Stimulated activated memory B cell treated with anti-CD40 and anti-IgM and Interleukin-4, amounts not matched to agents 10 μg/mL and 1 μg/mL and 100 μg/mL, for 72 hours (primary cell): ENCODE data around the gene SLC41A3.

Experiments used
- ATAC-seq: fragments of 150-1000 bp; cut with Tn5 transposase; 2 replicates; pipeline ENCODE4 v1.10.0; 2021
- H3K27ac Mint-ChIP-seq: one replicate; pipeline ENCODE4 v1.8.0; 2022; ENCODE audit warnings: mild to moderate bottlenecking, mixed read lengths
- H3K27me3 Mint-ChIP-seq: one replicate; pipeline ENCODE4 v1.8.0; 2022; ENCODE audit warnings: mixed read lengths
- H3K36me3 Mint-ChIP-seq: one replicate; pipeline ENCODE4 v1.8.0; 2022; ENCODE audit warnings: mixed read lengths
- H3K4me1 Mint-ChIP-seq: one replicate; pipeline ENCODE4 v1.8.0; 2022; ENCODE audit warnings: mixed read lengths
- H3K4me3 Mint-ChIP-seq: one replicate; pipeline ENCODE4 v1.8.0; 2022; ENCODE audit warnings: mild to moderate bottlenecking, moderate library complexity, mixed read lengths
- H3K9me3 Mint-ChIP-seq: one replicate; pipeline ENCODE4 v1.8.0; 2022; ENCODE audit warnings: mixed read lengths

Gene SLC41A3

DNA sequence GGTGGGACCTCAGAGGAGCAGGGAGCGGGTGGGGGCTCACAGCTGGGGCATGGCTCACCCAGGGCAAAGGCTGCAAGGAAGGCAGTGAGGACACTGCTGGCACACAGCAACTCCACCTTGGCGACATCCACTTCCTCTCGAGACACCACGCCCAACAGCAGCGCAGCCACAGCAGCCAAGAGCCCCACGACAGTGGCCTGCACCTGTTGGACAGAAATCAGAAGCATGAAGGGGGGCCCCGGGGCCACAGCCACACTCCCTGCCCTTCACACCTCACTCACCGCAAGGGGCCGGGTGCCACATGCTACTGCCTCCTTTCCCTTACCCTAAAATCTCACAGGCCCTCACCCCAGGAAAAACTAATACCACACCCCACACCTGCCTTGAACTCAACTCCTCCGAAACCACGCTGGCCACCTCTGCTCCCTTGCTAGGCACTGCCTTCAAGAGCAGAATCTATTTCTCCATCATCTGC is 57.6 kb downstream of the SLC41A3 start:
- ATAC-seq, result peak; percentile 75
- Mint-ChIP-seq H3K4me3 (no peak overlapping the region), H3K27ac (peak overlapping the region; percentile 67), H3K27me3 (no peaks in the 10 kb centered on the region), H3K9me3 (peaks cover 3% of the 10 kb centered on the region), H3K36me3 (peaks cover 63% of the 10 kb centered on the region), H3K4me1 (peaks cover 21% of the 10 kb centered on the region)

DNA sequence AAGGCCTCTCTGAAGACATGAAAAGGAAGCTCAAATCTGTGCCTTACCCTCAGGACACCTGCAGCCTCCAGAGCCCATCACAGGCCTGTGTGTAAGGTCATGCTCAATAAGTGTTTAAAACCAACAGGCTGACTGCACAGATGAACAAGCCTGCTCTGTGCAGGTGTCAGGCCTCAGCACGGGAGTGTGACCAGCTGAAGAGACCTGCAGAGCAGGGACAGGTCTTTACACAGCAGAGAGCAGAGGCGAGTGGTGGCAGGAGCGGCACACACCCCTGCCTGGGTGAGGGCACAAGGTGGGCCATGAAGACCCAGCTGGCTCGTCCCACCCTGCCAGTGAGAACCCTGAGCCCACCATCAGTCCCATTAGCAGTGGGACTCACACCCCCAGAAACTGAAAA is 58.1 kb downstream of the SLC41A3 start:
- peaks cover 21% of the 10 kb centered on the region for H3K4me1 Mint-ChIP-seq
- peaks cover 3% of the 10 kb centered on the region for H3K9me3 Mint-ChIP-seq
- peak; percentile 84 for ATAC-seq
- peak overlapping the region; percentile 7 for H3K4me3 Mint-ChIP-seq
- peaks cover 67% of the 10 kb centered on the region for H3K36me3 Mint-ChIP-seq
- no peaks in the 10 kb centered on the region for H3K27me3 Mint-ChIP-seq
- H3K27ac Mint-ChIP-seq, result peak overlapping the region; percentile 67

DNA sequence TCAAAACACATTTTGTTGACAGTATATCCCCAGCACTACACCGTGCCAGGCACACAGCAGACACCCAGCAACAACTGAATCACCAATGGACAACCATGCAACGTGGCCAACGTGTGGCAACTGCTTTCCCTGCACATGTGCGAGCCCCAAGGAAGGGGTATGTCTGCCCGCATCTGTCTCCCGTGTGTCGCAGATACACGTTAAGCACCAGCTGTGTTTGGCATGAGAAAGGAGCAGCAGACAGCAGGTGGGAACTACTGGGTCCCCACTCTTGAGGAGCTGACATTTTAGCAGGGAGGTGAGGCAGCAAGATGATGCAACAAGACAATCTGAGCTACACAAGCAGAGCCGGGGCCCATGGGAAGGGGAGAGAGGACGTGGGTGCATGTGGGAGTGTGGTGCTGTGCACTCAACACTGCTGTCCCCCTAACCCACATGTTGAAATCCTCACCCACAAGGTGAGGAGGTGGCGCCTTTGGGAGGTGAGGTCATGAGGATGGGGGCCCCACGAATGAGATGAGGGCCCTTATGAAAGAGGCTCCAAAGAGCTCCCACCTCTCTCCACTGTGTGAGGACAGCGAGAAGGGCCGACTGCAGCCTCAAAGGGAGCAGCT is 58.7 kb downstream of the SLC41A3 start:
- Mint-ChIP-seq H3K9me3 (peaks cover 3% of the 10 kb centered on the region), H3K4me3 (no peak overlapping the region), H3K36me3 (peaks cover 68% of the 10 kb centered on the region), H3K27ac (peak overlapping the region; percentile 67), H3K27me3 (no peaks in the 10 kb centered on the region), H3K4me1 (peaks cover 21% of the 10 kb centered on the region)
- ATAC-seq, result no peak

- peaks cover 66% of the 10 kb centered on the region for H3K36me3 Mint-ChIP-seq
- no peak overlapping the region for H3K4me3 Mint-ChIP-seq
- H3K27ac Mint-ChIP-seq, result no peak overlapping the region
- H3K9me3 Mint-ChIP-seq, result peaks cover 3% of the 10 kb centered on the region
- no peak for ATAC-seq
- H3K27me3 Mint-ChIP-seq, result no peaks in the 10 kb centered on the region
- H3K4me1 Mint-ChIP-seq, result peaks cover 21% of the 10 kb centered on the region
These were observed 59.7 kb downstream of the SLC41A3 start for GRCh38 chr3:126024049-126024854.

- Mint-ChIP-seq H3K4me1 (peaks cover 21% of the 10 kb centered on the region), H3K36me3 (peaks cover 57% of the 10 kb centered on the region), H3K9me3 (peaks cover 3% of the 10 kb centered on the region), H3K27me3 (no peaks in the 10 kb centered on the region), H3K27ac (no peak overlapping the region), H3K4me3 (no peak overlapping the region)
- ATAC-seq, result no peak
These were observed 60.5 kb downstream of the SLC41A3 start for GRCh38 chr3:126023390-126023789.

- Mint-ChIP-seq H3K36me3 (peaks cover 52% of the 10 kb centered on the region), H3K9me3 (peaks cover 2% of the 10 kb centered on the region)
- no peak for ATAC-seq
These were observed 61.1 kb downstream of the SLC41A3 start for GRCh38 chr3:126022741-126023359.

DNA sequence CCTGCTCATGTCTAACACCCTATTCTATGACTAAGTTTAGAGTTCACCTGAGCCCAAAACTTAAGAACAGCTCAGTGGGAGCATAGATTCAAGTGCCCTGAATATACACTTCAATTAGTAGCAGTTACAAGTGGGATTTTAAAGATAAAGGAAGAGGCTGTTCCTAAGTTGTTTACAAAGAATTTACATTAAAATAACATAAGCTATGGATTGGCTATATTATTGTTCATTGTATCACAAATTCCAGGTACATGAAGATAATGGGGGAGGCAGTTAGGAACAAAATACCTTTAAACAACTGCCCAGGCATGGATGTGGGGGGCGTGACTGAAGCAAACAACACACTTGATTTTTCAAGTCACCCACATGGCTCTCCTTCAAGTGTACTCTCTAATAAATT is 62.2 kb downstream of the SLC41A3 start:
- H3K4me3 Mint-ChIP-seq, result no peak overlapping the region
- H3K27me3 Mint-ChIP-seq, result no peaks in the 10 kb centered on the region
- peaks cover 47% of the 10 kb centered on the region for H3K36me3 Mint-ChIP-seq
- H3K9me3 Mint-ChIP-seq, result no peaks in the 10 kb centered on the region
- H3K27ac Mint-ChIP-seq, result no peak overlapping the region
- peaks cover 15% of the 10 kb centered on the region for H3K4me1 Mint-ChIP-seq
- no peak for ATAC-seq

More at GRCh38 chr3:126022741-126023359, 61.1 kb downstream of the SLC41A3 start:
- Mint-ChIP-seq H3K27me3 (no peaks in the 10 kb centered on the region), H3K4me1 (peaks cover 21% of the 10 kb centered on the region), H3K4me3 (no peak overlapping the region), H3K27ac (no peak overlapping the region)

GRCh38 chr3:126021224-126021623 is 62.7 kb downstream of the SLC41A3 start:
- peaks cover 47% of the 10 kb centered on the region for H3K36me3 Mint-ChIP-seq
- no peak for ATAC-seq

GRCh38 chr3:126019683-126020082 is 64.2 kb downstream of the SLC41A3 start:
- no peak overlapping the region for H3K27ac Mint-ChIP-seq
- no peak for ATAC-seq
- no peaks in the 10 kb centered on the region for H3K27me3 Mint-ChIP-seq
- H3K36me3 Mint-ChIP-seq, result peaks cover 58% of the 10 kb centered on the region
- H3K4me1 Mint-ChIP-seq, result no peaks in the 10 kb centered on the region
- no peak overlapping the region for H3K4me3 Mint-ChIP-seq
- no peaks in the 10 kb centered on the region for H3K9me3 Mint-ChIP-seq

More at GRCh38 chr3:126021224-126021623, 62.7 kb downstream of the SLC41A3 start:
- Mint-ChIP-seq H3K4me1 (peaks cover 11% of the 10 kb centered on the region), H3K4me3 (no peak overlapping the region), H3K9me3 (no peaks in the 10 kb centered on the region), H3K27ac (peak overlapping the region; percentile 40), H3K27me3 (no peaks in the 10 kb centered on the region)

DNA sequence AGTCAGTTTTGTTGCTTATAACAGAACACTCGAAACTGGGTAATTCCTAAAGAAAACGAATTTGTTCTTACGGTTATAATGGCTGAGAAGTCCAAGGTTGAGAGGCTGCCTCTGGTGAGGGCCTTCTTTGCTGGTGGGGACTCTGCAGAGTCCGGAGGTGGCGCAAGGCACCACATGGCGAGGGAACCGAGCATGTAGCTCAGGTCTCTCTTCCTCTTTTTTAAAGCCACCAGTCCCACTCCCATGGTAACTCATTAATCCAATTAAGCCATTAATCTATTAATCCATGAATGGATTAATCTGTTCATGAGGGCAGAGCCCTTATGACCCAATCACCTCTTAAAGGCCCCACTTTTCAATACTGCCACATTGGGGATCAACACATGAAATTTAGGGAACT is 64.9 kb downstream of the SLC41A3 start:
- Mint-ChIP-seq H3K36me3 (peaks cover 60% of the 10 kb centered on the region), H3K4me3 (no peak overlapping the region), H3K9me3 (no peaks in the 10 kb centered on the region), H3K27me3 (no peaks in the 10 kb centered on the region), H3K27ac (no peak overlapping the region), H3K4me1 (no peaks in the 10 kb centered on the region)
- no peak for ATAC-seq

GRCh38 chr3:126018545-126018944 is 65.4 kb downstream of the SLC41A3 start:
- Mint-ChIP-seq H3K36me3 (peaks cover 64% of the 10 kb centered on the region), H3K27ac (no peak overlapping the region), H3K9me3 (no peaks in the 10 kb centered on the region), H3K4me1 (no peaks in the 10 kb centered on the region), H3K4me3 (no peak overlapping the region), H3K27me3 (no peaks in the 10 kb centered on the region)
- no peak for ATAC-seq

- Mint-ChIP-seq H3K4me1 (no peaks in the 10 kb centered on the region), H3K4me3 (no peak overlapping the region), H3K9me3 (no peaks in the 10 kb centered on the region), H3K27me3 (no peaks in the 10 kb centered on the region), H3K27ac (no peak overlapping the region), H3K36me3 (peaks cover 72% of the 10 kb centered on the region)
- no peak for ATAC-seq
These were observed 66.6 kb downstream of the SLC41A3 start for GRCh38 chr3:126017362-126017761.

DNA sequence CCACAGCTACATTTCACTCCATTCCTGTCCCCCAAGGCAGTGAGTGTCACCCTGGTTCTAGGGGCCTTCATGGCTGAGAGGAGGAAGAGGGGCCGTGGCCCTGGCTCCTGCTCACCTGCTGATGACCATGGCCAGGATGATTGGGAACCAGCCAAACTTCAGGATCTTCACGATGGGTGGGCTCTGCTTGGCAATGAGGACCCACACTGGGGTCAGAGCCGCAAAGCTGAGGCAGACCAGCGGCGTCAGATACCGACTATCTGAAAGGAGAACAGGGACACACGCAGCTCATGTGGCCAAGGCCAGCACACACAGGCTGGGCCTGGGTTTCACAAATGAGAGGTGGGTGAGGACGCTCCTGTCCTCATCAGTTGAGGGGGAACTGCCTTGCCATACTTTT is 67.3 kb downstream of the SLC41A3 start:
- Mint-ChIP-seq H3K27ac (no peak overlapping the region), H3K4me1 (no peaks in the 10 kb centered on the region), H3K36me3 (peaks cover 72% of the 10 kb centered on the region), H3K27me3 (no peaks in the 10 kb centered on the region), H3K4me3 (no peak overlapping the region), H3K9me3 (no peaks in the 10 kb centered on the region)
- no peak for ATAC-seq

- Mint-ChIP-seq H3K27ac (no peak overlapping the region), H3K36me3 (peaks cover 72% of the 10 kb centered on the region), H3K4me3 (no peak overlapping the region), H3K9me3 (peaks cover 4% of the 10 kb centered on the region), H3K4me1 (no peaks in the 10 kb centered on the region), H3K27me3 (no peaks in the 10 kb centered on the region)
- ATAC-seq, result no peak
These were observed 68.8 kb downstream of the SLC41A3 start for GRCh38 chr3:126015075-126015474.

DNA sequence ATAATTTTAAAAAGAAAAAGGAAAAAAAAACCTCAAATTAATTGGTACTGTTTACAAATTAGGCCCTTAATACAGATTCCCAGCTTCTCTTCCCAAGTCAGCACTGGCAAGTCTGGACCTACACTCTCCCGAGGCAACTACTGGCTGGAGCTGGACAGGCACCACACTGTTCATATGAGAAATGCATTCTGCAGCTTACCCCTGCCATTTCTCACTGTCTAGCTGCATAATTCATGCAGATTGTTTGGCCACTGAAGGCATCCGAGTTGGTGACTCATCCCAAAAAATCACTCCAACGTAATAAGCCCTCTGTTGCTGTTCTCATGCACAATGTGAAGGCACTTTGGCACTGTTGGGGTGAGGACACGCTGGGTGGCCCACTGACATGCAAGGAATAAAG is 69.7 kb downstream of the SLC41A3 start:
- Mint-ChIP-seq H3K27ac (no peak overlapping the region), H3K4me3 (no peak overlapping the region), H3K36me3 (peaks cover 75% of the 10 kb centered on the region), H3K27me3 (no peaks in the 10 kb centered on the region), H3K9me3 (peaks cover 4% of the 10 kb centered on the region), H3K4me1 (no peaks in the 10 kb centered on the region)
- no peak for ATAC-seq
